Mucosa of rectum (tissue), 2 donors: ENCODE data around the gene PHLDB2.

Experiments
- H3K27ac ChIP-seq, 2 donors: one replicate each; pipeline ENCODE4 v1.7.0; 2013; ENCODE audit warnings: inconsistent platforms in 2 of 2, low read depth in 2 of 2, low read length in 2 of 2
- H3K27me3 ChIP-seq, 2 donors: one replicate each; pipeline ENCODE4 v1.7.0; 2013; ENCODE audit warnings: low read length in 2 of 2; ENCODE audit not compliant: control insufficient read depth in 2 of 2, insufficient read depth in 2 of 2
- H3K36me3 ChIP-seq, 2 donors: one replicate each; pipeline ENCODE4 v1.7.0; 2013; ENCODE audit warnings: low read length in 2 of 2; ENCODE audit not compliant: control insufficient read depth in 2 of 2, insufficient read depth in 2 of 2
- H3K4me1 ChIP-seq, 2 donors: one replicate each; pipeline ENCODE4 v1.7.0; 2013; ENCODE audit warnings: low read length in 2 of 2, mild to moderate bottlenecking in 1 of 2; ENCODE audit not compliant: control insufficient read depth in 2 of 2, insufficient read depth in 2 of 2
- H3K4me3 ChIP-seq, 2 donors: one replicate each; pipeline ENCODE4 v1.7.0; 2013; ENCODE audit warnings: low read length in 2 of 2
- H3K9ac ChIP-seq, 2 donors: one replicate each; pipeline ENCODE4 v1.7.0; 2013; ENCODE audit warnings: low read length in 2 of 2, low read depth in 1 of 2, mild to moderate bottlenecking in 1 of 2
- H3K9me3 ChIP-seq, 2 donors: one replicate each; pipeline ENCODE4 v1.7.0; 2013; ENCODE audit warnings: low read length in 2 of 2; ENCODE audit not compliant: control insufficient read depth in 2 of 2
- donor health status: healthy.
- donor health status: Normal muscosa, but diverticular disease.

PHLDB2 gene

GRCh38 chr3:111872979-111873378 is 13.9 kb downstream of the PHLDB2 start:
- H3K9ac ChIP-seq = no peak overlapping the region
- H3K4me1 ChIP-seq = no peaks in the 10 kb centered on the region
- no peaks in the 10 kb centered on the region for H3K36me3 ChIP-seq
- H3K27me3 ChIP-seq = no peaks in the 10 kb centered on the region
- no peak overlapping the region for H3K27ac ChIP-seq
- H3K4me3 ChIP-seq = no peak overlapping the region
- no peaks in the 10 kb centered on the region for H3K9me3 ChIP-seq

GRCh38 chr3:111874177-111874820 is 15.2 kb downstream of the PHLDB2 start:
- Histone ChIP-seq H3K9me3 (no peaks in the 10 kb centered on the region), H3K36me3 (no peaks in the 10 kb centered on the region), H3K4me3 (no peak overlapping the region), H3K9ac (no peak overlapping the region), H3K27ac (no peak overlapping the region), H3K27me3 (no peaks in the 10 kb centered on the region), H3K4me1 (no peaks in the 10 kb centered on the region)

- Histone ChIP-seq H3K27me3 (no peaks in the 10 kb centered on the region), H3K4me3 (no peak overlapping the region), H3K4me1 (no peaks in the 10 kb centered on the region), H3K9ac (no peak overlapping the region), H3K27ac (no peak overlapping the region), H3K9me3 (no peaks in the 10 kb centered on the region), H3K36me3 (peaks cover 0 to 4% of the 10 kb centered on the region in 2 donors)
These were observed 22.4 kb downstream of the PHLDB2 start for GRCh38 chr3:111881480-111881879.

- H3K9me3 ChIP-seq = no peaks in the 10 kb centered on the region
- H3K4me3 ChIP-seq = no peak overlapping the region
- peaks cover 0 to 4% of the 10 kb centered on the region in 2 donors for H3K36me3 ChIP-seq
- H3K27me3 ChIP-seq = no peaks in the 10 kb centered on the region
- H3K9ac ChIP-seq = no peak overlapping the region
- H3K27ac ChIP-seq = no peak overlapping the region
- H3K4me1 ChIP-seq = no peaks in the 10 kb centered on the region
These were observed 23.1 kb downstream of the PHLDB2 start for GRCh38 chr3:111882194-111882593.

GRCh38 chr3:111882799-111883198 is 23.7 kb downstream of the PHLDB2 start:
- H3K4me1 ChIP-seq = no peaks in the 10 kb centered on the region
- no peaks in the 10 kb centered on the region for H3K27me3 ChIP-seq
- H3K4me3 ChIP-seq = no peak overlapping the region
- no peak overlapping the region for H3K27ac ChIP-seq
- H3K36me3 ChIP-seq = peaks cover 0 to 4% of the 10 kb centered on the region in 2 donors
- H3K9me3 ChIP-seq = no peaks in the 10 kb centered on the region
- H3K9ac ChIP-seq = no peak overlapping the region

GRCh38 chr3:111884411-111885018 is 25.4 kb downstream of the PHLDB2 start:
- Histone ChIP-seq H3K4me3 (no peak overlapping the region), H3K36me3 (peaks cover 0 to 4% of the 10 kb centered on the region in 2 donors), H3K4me1 (no peaks in the 10 kb centered on the region), H3K9me3 (no peaks in the 10 kb centered on the region), H3K27ac (no peak overlapping the region), H3K9ac (no peak overlapping the region), H3K27me3 (no peaks in the 10 kb centered on the region)

- Histone ChIP-seq H3K27me3 (no peaks in the 10 kb centered on the region), H3K27ac (no peak overlapping the region), H3K4me1 (no peaks in the 10 kb centered on the region)
These were observed 26.5 kb downstream of the PHLDB2 start for GRCh38 chr3:111885578-111885977.

GRCh38 chr3:111890051-111890580 is 31.1 kb downstream of the PHLDB2 start:
- Histone ChIP-seq H3K27me3 (no peaks in the 10 kb centered on the region), H3K27ac (no peak overlapping the region), H3K9ac (no peak overlapping the region), H3K36me3 (peaks cover 0 to under 1% of the 10 kb centered on the region in 2 donors), H3K4me1 (no peaks in the 10 kb centered on the region), H3K9me3 (no peaks in the 10 kb centered on the region), H3K4me3 (no peak overlapping the region)

More at GRCh38 chr3:111885578-111885977, 26.5 kb downstream of the PHLDB2 start:
- H3K9ac ChIP-seq = no peak overlapping the region
- H3K4me3 ChIP-seq = no peak overlapping the region
- H3K9me3 ChIP-seq = no peaks in the 10 kb centered on the region
- H3K36me3 ChIP-seq = peaks cover 0 to 4% of the 10 kb centered on the region in 2 donors

- H3K9ac ChIP-seq = no peak overlapping the region
- no peaks in the 10 kb centered on the region for H3K36me3 ChIP-seq
- H3K9me3 ChIP-seq = no peaks in the 10 kb centered on the region
- H3K27me3 ChIP-seq = no peaks in the 10 kb centered on the region
- no peaks in the 10 kb centered on the region for H3K4me1 ChIP-seq
- no peak overlapping the region for H3K27ac ChIP-seq
- no peak overlapping the region for H3K4me3 ChIP-seq
These were observed 33.0 kb downstream of the PHLDB2 start for GRCh38 chr3:111892070-111892469.

- no peaks in the 10 kb centered on the region for H3K27me3 ChIP-seq
- no peaks in the 10 kb centered on the region for H3K36me3 ChIP-seq
- no peak overlapping the region for H3K4me3 ChIP-seq
- no peaks in the 10 kb centered on the region for H3K4me1 ChIP-seq
- H3K27ac ChIP-seq = no peak overlapping the region
- H3K9ac ChIP-seq = no peak overlapping the region
- no peaks in the 10 kb centered on the region for H3K9me3 ChIP-seq
These were observed 36.0 kb downstream of the PHLDB2 start for GRCh38 chr3:111895071-111895470.
